GM23248 (cell line): ENCODE measurements around the gene BTBD18.
"Not testable (repeated sequence)": the region's sequence is repeated elsewhere in the genome, so short reads cannot be mapped to it uniquely, and the experiment has no call there.

ENCODE experiments used
- EZH2 ChIP-seq: fragments of 200-600 bp; sonication (generic); IDR thresholded peaks from 2 replicates; pipeline ENCODE4 v1.6.1; 2018; ENCODE audit warnings: antibody characterized with exemption, mild to moderate bottlenecking; ENCODE audit not compliant: insufficient read depth, poor library complexity, severe bottlenecking
- EZH2phosphoT487 ChIP-seq: fragments of 200-600 bp; sonication (generic); IDR thresholded peaks from 2 replicates; pipeline ENCODE4 v1.6.1; 2018; ENCODE audit warnings: antibody characterized with exemption, moderate library complexity, mild to moderate bottlenecking, low read depth; ENCODE audit not compliant: insufficient read depth

GRCh38 chr11:57716726-57717125, 34.9 kb downstream of the BTBD18 start:
- TF ChIP-seq EZH2phosphoT487, EZH2: not testable (repeated sequence)
